DMS 273 treated with DMSO at 0.1 percent for 48 hours (cell line): ENCODE measurements around the gene ACSL5.
"Not testable (repeated sequence)": the region's sequence is repeated elsewhere in the genome, so short reads cannot be mapped to it uniquely, and the experiment has no call there.

ENCODE experiments used
- DNase-seq: peaks from one replicate; lab custom pipeline; 2025; lab: John Stamatoyannopoulos, UW

The ACSL5 gene

DNA sequence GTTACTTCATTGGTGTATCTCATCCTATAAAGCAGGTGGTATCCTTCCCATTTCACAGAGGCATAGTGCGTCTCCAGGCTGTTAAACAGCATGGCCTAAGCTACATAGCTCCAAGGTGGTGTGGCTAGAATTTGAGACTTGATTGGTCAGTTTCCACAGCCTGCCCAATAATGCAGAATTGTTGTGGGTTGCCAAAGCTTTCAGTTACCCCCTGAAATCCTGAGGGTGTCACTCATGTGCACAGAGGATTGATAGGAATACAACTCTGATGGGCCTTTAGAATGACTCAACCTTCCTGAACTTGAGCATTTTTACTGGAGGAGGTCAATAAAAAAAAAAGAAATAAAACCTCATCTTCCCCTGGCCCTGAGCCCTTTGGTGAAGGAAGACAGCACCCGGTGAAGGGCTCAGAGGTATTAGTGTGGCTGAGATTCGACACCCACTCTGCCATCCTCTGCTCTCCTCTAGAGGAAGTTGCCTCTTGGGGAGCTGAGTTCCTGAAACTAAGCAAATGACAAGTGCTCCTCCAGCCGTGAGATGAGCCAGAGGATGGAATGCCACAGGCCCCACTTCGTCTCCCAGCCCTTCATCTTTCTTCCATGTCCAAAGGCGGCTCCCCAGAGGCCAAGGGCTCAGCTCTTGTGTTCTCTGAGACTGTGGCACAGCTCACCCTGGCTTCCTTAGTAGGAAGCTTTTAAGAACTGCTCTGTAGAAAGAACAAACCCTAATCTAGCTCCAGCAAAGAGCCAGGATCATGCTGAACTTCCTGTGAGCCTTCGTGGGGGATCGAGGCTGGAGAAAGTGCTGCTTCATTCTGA lies 1.0 kb downstream of the ACSL5 start:
- DNase-seq, result no peak

DNA sequence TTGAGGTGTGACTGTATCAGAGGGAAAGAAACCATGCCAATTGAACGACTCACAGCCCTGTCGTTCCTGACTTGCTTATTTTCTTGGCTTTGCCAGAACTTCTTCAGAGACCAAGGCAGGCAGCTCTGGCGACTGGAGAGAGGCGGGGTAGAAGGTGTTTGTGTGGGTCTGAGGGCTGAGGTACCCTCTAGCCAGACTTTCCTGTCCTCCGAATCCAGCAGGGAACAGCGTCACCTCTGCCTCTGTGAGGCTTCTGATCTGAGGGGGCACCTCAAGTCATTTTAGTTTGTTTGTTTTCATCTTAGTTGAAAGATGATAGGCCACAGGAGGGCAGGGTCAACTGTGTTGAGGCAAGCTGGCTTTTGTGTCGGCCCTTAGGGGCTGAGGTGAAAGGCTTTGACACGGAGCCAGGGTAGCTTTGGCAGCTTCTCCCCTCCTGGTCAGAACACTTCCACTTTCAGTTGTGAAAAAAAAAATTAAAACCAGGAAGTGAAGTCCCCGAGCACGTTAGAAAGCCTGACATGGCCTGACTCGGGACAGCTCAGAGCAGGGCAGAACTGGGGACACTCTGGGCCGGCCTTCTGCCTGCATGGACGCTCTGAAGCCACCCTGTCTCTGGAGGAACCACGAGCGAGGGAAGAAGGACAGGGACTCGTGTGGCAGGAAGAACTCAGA lies 1.9 kb downstream of the ACSL5 start:
- no peak for DNase-seq

DNA sequence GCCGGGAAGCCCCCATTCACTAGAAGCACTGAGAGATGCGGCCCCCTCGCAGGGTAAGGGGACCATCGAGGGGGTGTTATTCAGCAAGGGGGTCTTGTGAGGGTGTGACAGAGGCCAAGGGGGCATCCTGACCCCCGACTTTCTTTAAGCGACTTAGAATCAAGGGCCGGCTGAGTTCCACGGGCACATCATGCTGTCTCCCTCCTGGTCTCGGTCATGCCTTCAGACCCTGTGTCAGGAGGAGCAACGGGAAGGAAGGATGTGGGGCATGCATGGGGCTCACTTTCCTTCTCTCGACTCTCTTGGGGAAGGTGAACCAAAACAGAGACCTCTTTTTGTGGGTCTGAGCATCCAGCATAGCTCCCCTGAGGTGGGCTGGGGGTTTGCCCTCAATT lies 2.5 kb downstream of the ACSL5 start:
- no peak for DNase-seq

DNA sequence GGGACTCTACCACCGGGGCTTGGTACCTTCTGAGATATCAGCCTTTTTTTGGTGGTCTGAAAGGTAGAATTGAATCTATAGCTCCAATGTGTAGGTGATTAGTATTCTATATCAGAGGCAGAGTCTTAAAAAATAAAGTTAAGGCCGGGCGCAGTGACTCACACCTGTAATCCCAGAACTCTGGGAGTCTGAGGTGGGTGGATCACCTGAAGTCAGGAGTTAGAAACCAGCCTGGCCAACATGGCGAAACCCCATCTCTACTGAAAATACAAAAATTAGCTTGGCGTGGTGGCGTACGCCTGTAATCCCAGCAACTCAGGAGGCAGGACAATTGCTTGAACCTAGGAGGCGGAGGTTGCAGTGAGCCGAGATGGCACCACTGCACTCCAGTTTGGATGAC lies 3.2 kb downstream of the ACSL5 start:
- DNase-seq, result not testable (repeated sequence)

DNA sequence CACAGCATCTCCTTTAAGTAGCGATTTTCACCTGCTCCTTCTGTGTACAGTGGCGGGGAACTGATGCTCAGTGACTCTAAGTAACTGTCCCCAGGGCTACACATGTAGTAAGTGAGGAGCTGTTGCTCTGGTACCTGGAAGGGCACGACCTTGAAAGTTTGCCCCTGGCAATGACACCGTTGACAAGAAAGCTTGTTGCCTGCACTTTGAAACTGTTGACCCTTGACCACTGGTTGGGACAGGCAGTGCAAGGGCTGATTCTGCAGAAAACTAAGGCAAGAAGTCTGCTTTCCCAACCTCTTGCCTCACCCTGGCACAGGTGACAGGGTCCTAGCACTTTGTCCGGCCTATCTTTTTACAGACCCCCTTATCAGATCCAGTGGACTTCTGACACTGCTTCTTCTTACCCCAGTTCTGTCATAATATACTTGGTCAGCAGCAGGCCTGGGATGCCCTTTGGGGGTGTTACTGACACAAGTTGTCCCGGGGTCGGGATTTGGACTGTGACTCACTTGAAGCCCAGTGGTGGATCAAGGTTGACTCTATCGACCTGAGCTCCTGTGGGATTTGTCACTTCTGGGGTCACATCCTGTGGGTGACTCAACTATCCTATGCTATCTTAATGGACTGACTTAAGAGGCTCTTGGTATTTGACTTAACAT lies 5.8 kb downstream of the ACSL5 start:
- DNase-seq, result no peak

DNA sequence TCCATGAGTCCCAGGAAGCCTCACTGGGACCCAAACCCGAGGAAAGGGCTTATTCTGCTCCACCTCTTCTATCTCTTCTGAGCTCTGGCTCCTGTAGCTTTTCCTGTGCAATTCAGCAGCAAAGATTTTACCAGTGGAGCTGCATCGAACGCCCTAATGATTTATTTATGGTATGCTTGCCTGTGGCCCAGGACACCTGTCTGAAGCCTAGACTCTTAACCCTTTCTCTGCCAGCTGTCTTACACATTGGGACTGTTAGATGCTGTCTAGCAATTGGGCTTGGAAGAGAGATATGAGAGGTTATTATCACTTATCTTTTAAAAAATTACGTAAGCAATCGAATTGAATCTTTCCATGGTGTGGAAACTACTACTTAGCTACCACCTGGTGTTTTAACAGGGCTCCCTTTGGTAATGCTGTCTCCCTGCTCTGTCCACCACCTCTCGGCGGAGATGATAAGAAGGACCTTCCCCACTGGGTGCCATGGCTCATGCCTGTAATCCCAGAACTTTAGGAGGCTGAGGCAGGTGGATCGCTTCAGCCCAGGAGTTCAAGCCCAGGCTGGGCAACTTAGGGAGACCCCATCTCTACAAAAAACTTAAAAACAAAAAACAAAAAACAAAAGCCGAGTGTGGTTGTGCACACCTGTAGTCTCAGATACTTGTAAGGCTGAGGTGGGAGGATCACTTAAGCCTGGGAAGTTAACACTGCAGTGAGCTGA lies 8.8 kb downstream of the ACSL5 start:
- no peak for DNase-seq

DNA sequence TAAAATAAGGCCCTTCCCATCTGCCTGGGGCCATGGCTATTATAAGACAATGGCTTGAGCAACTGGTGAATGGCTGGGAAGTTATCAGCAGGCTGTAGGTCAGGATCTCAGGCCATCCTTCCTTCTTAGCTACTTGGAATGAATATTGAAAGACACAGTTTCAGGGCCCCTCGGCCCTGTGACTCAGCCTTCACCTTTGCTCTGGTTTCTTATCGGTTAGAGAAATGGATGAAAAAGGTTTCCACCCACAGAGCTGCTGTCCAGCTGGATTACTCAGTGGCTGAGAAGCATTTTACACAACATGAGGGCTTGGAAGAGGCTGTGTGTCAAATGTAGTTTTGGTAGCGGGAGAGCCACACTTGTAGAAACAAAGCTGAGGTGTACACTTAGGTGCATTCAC lies 9.4 kb downstream of the ACSL5 start:
- DNase-seq, result no peak

DNA sequence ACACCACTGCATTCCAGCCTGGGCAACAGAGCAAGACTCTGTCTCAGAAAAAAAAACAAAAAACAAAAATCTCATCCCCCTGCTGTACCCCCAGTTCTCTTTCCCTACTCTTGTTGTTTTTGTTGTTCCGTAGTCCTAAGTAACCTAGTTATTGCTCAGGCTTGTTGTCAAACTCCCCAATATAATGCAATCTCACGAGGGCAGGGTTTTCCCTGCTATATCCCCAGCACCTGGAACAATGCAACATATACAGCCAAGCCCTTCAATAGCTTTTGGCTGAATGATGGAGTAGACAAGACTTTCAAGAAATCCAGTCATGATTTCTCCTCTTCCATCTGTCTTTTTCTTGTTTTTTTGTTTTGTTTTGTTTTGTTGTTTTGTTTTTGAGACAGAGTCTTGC lies 10.2 kb downstream of the ACSL5 start:
- DNase-seq, result no peak

DNA sequence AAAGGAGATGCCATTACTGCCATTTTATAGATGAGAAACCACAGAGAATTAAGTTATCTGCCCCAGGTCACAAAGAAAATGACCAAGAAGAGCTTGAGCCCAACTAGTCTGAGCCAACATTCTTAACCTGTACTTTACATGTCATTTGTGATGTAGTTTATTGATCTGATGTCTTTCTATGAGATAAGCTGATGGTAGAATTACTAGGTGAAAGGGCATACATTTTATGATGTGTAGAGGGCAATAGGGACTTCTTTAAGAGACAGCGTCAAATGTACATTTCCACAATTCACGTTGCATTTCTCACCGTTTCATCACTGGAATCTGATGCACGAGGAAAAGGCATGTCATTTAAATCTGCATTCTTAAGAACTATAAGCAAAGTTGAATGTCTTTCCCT lies 11.3 kb downstream of the ACSL5 start:
- no peak for DNase-seq

DNA sequence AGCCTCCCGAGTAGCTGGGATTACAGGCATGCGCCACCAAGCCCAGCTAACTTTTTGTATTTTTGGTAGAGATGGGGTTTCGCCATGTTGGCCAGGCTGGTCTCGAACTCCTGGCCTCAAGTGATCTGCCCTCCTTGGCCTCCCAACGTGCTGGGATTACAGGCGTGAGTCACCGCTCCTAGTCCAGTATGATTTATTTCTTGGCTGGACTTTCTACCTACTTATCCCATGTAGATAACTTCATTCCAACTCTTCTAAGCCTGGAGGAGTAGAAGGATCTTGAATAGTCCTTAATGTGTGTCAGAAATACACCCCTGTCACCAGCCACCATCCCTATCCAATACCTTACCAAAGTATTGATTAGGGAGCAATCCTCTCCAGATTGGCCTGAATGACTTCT lies 14.1 kb downstream of the ACSL5 start:
- not testable (repeated sequence) for DNase-seq

DNA sequence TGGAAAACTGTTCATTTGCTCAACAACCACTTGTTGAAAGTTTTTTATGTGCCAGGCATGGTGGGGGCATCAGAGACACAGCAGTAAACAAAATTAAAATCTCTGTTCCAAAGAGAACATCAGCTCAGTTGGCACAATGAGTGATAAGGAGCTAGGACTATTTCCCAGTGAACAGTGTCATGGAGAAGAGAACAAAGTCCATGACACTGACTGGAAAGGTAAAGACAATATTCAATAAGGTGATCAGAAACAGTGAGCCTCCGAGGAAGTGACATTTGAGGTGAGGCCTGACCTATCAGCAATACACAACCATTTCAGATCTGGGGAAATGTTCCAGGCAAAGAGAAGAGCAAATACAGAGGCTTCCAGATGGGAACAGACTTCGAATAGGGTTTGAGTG lies 14.6 kb downstream of the ACSL5 start:
- no peak for DNase-seq

DNA sequence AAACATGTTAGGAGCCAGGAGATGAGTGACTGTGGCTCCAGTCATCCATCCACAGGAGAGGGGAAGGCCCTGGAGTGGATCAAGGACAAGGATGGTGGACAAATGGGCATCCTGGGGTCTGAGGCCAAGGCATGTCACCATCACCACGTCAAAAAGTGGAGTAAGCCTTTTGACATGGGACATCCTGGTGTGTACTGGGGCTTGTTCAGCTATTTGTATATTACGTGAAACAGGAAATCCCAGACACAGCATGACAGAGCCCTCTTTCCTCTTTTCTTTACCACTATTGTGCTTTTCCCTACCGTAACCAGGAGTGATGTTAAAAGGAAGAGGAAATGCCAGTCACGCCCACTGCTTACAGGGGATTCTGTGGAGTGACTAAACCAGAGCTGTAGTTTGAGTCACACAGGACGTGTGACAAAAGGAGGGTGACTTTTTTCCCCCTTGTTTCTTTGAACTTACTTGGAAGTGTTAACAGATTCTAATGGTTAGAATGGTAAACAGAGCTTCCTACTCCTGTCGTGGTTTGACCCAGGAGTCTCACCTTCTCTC lies 15.4 kb downstream of the ACSL5 start:
- no peak for DNase-seq

DNA sequence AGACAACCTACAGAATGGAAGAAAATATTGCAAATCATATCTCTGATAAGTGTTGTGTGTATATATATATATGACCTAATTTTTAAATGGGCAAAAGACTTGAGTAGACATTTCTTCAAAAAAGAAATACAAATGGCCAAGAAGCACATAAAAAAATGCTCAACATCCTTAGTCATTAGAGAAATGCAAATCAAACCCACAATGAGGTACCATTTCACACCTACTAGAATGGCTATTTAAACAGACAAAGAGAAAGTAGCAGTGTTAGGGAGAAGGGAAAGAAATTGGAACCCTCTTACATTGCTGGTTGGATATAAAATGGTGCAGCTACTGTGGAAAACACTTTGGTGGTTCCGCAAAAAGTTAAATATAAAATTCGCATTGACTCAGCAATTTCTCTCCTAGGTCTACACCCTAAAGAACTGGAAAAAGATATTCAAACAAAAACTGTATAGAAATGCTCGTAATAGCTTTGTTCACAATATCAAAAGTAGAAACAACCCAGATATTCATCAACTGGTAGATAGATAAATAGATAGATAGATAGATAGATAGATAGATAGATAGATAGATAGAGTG lies 16.3 kb downstream of the ACSL5 start:
- DNase-seq, result no peak

DNA sequence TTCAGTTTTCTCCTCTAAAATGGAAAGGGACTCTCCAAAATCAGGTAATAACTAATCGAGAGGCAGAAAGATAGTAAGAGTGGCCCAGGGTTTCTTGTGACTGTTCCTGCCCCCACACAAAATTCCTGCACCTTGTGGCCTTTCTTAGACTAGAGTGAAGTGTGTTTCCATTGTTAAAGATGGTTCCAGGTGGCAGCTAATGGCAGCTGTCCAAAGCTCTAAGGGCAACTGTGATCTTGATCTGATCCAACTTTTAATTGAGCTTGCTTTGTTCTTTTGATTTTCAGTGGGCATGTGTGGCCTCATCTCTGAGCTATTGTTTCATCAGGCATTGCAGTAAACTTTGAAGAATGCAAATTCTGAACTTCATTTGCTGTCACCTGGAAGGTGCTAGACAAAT lies 19.4 kb downstream of the ACSL5 start:
- no peak for DNase-seq

DNA sequence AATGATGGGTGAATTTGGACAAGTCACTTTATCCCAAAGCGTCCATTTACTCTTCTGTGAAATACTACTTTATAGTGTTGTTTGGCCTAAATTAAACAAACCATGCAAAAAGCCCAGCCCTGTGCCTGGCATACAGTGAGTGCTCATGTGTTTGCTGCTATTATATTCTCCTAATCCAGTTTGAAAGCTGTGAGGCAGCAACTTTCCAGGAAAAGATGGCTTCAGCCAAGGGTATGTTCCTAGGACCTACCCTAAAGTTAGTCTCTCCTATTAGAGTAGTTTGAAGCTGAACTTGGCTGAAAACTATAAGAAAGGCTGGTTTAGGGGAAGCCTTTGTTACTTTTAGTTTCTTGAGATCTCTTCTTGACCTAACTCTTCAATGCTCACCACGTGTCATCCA lies 19.9 kb downstream of the ACSL5 start:
- no peak for DNase-seq

DNA sequence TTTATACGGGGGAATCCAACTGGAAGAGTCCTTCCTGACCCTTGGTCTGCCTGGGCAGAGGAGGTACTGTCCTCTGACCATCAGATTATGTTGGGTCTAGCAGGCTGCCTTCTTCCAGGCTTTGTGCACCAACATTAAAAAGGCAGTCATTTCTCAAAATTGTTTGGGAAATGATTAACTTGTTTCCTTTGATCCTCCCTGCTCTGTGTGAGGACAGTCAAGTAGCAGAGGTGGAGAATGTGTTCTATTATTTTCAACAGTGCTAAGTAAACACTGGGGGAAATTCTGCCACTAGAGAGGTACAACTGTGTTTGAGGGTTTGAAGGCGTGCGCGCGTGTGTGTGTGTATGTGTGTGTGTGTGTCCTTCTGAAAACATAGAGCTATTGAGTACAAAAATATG lies 20.6 kb downstream of the ACSL5 start:
- DNase-seq, result no peak

DNA sequence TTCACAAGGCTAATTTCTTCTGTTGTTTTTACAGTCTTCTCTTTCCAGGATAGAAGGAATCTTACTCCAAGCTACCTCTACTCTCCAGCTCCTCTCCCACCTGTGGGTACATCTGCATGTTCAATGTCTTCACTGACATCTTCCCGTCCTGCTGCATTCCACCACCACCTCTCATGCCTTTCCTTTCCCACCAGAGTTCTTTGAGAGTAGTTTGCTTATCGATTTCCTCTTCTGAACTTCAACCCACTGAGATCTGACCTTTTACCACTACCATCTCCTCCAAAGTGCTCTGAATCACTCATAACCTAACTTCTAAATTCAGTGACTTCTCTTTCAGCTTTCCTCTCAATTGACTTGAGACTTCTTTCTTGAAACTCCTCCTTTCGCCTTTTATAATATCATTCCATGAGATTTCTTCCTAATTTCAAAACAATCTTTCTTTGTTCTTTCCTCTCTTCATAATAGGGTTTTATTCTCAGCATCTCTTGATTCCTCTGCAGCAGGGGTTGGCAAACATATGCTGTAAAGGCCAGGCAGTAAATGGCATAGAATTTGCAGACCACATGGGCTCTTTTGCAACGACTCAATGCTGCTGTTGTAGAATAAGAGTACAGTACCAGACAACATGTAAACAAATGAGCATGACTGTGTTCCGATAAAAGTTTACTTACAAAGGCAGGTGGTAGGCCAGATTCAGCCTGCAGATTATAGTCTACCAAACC lies 22.1 kb downstream of the ACSL5 start:
- no peak for DNase-seq

DNA sequence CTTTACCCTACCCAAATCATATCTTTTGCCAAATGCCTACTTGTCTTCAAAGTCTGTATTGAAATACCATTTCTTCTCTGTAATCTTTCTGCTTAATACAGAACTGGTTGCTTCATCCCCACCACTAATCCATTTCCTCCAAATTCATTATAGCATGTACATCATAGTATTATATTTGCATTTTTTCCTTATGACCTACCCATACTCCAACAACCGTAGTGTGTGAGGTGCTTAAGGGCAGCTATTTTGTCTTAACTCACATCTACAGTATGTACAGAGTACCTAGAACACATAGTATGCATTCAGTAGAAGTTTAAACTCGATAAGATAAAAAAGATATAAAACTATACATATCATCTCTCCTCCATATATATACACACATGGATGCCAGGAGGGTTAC lies 23.7 kb downstream of the ACSL5 start:
- DNase-seq, result no peak

DNA sequence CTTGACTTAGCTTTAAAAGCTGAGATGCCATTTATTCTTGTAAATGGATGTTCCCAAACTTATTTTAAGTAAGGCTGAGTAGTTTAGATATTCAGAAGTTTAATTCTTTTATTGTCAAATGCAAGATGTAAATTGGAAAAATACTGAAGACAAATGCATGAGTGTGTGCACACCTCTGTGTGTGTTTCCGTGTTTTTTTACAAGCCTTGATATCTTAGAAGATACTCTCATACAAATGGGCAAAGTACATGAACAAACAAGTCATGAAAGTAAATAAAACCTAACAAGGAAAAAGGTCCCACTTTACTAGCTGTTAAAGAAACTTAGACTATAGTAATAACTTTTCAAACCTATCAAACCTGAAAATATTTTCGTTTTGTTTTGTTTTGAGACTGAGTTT lies 29.0 kb downstream of the ACSL5 start:
- DNase-seq, result no peak

DNA sequence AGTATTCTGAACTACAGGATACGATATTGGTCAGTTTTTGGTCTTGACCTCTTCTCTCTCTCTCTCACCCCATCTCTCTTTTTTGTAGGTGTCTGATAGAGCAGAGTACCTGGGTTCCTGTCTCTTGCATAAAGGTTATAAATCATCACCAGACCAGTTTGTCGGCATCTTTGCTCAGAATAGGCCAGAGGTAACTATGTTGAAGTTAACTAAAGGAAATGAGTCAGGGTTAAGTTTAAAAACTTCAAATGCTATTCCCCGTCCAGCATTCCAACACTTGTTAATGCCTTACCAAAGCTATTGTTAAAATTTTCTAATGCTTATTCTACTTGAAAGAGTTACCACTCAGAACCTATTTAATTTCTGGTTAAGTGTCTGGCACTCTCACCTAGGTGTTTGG lies 30.7 kb downstream of the ACSL5 start:
- DNase-seq, result no peak

DNA sequence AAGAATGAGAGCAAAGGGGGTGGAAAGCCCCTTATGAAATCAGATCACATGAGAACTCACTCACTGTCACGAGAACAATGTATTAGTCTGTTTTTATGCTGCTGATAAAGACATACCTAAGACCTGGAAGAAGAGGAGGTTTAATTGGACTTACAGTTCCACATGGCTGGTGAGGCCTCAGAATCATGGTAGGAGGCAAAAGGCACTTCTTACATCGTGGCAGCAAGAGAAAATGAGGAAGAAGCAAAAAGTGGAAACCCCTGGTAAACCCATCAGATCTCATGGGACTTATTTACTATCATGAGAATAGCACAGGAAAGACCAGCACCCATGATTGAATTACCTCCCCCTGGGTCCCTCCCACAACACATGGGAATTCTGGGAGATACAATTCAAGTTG lies 32.9 kb downstream of the ACSL5 start:
- not testable (repeated sequence) for DNase-seq
